NB4 (cell line): Measurements from ENCODE around the gene TMEM127.

Experiments used
- DNase-seq: peaks from one replicate; pipeline ENCODE4 v3.0.0; 2010; ENCODE audit warnings: low read depth
- H3K4me3 ChIP-seq: one replicate; pipeline ENCODE4 v1.5.1; 2011; ENCODE audit warnings: mild to moderate bottlenecking, low read depth, low read length, moderate library complexity
- CTCF ChIP-seq: IDR thresholded peaks from one replicate; pipeline ENCODE4 v1.5.1; 2012; ENCODE audit warnings: low read depth, low read length
- MAX ChIP-seq: IDR thresholded peaks from 2 replicates; pipeline ENCODE4 v1.6.1; 2011; ENCODE audit warnings: low read depth, low read length
- MYC ChIP-seq: IDR thresholded peaks from 2 replicates; pipeline ENCODE4 v1.6.1; 2011; ENCODE audit warnings: low read depth, low read length
- POLR2A ChIP-seq: IDR thresholded peaks from 2 replicates; pipeline ENCODE4 v1.6.1; 2011; ENCODE audit warnings: mild to moderate bottlenecking; ENCODE audit not compliant: insufficient read length; ENCODE audit errors: extremely low read depth

TMEM127 gene

DNA sequence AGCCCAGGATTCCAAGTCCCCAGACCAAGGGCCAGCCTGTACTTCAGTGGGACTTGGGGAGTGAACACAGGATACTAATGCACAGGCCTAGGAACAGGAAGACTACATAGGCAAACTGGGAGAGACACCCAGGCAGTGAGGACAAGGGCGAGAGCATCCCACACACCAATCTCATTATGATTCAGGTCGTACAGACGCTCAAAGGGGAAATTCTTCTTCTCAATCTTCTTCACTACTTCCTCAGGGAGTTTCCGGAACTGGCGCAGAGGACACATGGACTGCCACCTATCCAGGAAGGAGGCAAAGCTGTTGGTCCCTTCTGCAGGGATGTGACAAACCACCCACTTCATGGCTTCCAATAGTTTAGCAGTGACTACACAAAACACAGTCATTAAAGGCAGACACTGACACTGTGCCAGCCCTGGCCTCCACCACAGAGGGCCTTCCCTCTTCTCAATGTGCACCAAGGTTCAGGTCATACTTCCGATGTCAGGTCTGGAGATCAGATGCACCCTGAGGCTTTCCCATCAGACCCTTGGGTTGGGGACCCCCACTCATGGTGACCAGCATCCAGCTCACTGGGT lies 21.6 kb upstream of the TMEM127 start:
- no peak overlapping the region for H3K4me3 ChIP-seq
- TF ChIP-seq POLR2A = no peak
- no peak for TF ChIP-seq CTCF
- TF ChIP-seq MAX = no peak
- no peak for TF ChIP-seq MYC
- DNase-seq = no peak

DNA sequence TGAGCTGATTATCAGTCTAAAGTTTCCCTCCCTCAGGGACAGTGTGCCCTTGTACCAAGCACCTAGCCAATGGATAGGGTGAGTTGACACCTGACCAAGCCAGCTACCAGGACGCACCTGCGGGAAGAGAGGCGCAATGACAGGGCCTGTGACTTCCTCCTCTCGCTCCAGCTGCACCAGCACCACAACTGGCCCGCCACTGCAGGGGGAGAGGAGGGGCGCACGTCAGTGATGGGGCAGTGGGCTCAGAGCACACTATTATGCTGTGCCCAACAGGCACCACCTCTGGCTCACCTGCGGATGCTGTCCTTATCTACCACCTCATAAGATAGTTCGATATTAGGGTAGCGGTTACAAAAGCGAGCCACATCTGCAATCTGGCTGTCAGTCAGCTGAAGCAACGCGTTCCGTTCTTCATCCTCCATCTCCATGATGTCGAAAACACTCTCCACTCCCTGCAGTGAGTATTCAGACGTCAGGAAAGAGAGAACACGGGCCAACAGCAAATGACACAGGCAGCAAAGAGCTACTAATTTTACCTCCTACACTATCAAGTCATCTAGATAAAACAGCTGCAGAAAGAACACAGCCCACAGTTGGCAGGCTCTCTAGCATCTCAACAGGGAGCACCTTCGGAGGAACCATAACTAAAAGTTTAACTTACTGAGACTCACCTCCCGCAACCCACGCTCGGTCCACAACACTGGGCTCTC lies 11.1 kb upstream of the TMEM127 start:
- no peak for DNase-seq
- no peak overlapping the region for H3K4me3 ChIP-seq
- no peak for TF ChIP-seq POLR2A
- TF ChIP-seq CTCF = no peak
- no peak for TF ChIP-seq MYC
- TF ChIP-seq MAX = no peak

GRCh38 chr2:96274355-96275056 lies 8.7 kb upstream of the TMEM127 start:
- DNase-seq = no peak
- TF ChIP-seq MYC = no peak
- TF ChIP-seq POLR2A = no peak
- no peak overlapping the region for H3K4me3 ChIP-seq

DNA sequence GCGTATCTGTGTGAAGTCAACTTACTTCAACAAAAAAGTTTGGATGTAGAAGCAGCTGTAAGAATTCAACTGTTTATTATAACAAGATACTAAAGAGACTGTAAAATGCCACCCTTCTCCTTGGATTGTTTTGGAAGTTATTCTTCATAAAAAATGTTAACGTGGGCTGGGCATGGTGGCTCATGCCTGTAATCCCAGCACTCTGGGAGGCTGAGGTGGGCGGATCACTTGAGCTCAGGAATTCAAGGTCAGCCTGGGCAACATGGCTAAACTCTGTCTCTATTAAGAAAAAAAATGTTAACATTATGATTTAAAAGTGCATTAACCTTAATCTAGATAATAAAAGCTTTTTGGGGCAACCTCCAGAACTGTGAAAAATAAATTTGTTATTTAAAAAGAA lies 8.0 kb upstream of the TMEM127 start:
- DNase-seq = no peak
- no peak overlapping the region for H3K4me3 ChIP-seq

DNA sequence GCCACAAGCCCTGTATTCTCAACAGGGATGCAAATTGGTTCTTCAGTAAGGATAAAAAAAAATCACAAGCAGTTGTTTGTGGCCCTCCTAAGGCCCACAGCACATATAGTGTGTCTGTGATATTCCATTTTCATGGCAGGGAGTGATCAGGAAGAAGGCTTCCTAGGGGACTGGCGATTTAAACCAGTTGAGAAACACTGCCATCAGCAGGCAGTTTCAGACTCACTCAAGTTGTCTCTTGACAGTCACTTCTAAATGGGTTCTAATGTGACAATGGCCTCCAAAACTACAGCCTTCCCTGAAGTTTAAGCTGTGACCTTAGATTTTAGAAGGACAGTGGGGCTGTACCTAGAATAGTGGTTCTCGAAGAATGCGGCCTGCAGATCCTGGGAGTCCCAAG lies 6.2 kb upstream of the TMEM127 start:
- DNase-seq = peak; percentile 31
- H3K4me3 ChIP-seq = no peak overlapping the region
- TF ChIP-seq CTCF = no peak
- TF ChIP-seq MAX = no peak
- no peak for TF ChIP-seq MYC
- TF ChIP-seq POLR2A = no peak

More for the DNA sequence above, 8.0 kb upstream of the TMEM127 start:
- TF ChIP-seq POLR2A (no peak), MYC (no peak), CTCF (no peak), MAX (no peak)

DNA sequence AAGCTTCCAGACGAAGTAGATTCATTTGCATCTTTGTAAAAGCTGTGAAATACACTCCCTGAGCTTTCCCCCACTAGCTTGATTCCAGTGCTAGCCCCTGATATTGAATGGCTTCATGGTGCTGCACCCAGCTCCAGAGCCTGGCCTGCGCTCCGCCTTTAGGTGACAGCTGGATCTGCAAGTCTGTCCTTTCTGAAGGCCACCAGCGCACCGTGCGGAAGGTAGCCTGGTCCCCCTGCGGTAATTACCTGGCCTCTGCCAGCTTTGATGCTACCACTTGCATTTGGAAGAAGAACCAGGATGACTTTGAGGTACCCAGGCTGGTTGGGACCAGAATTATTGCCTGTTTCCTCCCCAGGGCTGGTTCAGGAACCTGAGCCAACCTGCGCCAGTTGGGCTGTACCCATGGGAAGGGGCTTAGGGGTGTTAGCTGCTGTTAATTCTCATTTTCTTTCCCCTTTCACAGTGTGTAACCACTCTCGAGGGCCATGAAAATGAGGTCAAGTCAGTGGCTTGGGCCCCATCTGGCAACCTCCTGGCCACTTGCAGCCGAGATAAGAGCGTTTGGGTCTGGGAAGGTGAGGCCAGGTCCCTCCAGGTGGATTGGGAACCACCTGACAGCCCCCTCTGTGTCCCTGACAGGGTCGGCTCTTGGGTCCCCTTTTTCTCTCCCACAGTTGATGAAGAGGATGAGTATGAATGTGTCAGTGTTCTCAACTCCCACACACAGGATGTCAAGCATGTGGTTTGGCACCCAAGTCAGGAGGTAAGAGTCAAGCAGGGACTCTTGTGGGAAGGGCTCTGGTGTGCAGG lies 1.6 kb upstream of the TMEM127 start:
- peak; percentile 61 for TF ChIP-seq CTCF
- TF ChIP-seq MAX = no peak
- TF ChIP-seq POLR2A = no peak
- H3K4me3 ChIP-seq = peak overlapping the region; percentile 92
- DNase-seq = peak; percentile 83
